ENCODE measurements around the gene GCH1. TPM values are rescaled to one million over a fixed set of nuclear protein-coding genes. Genes with fewer than 3 reads are reported as not detected.
"Not testable (repeated sequence)": the region's sequence is repeated elsewhere in the genome, so short reads cannot be mapped to it uniquely, and the experiment has no call there.

GCH1 gene
- total RNA-seq, 4 donors from 2014 or later: 9.3 to 19.8 (median 15.5) TPM

DNA sequence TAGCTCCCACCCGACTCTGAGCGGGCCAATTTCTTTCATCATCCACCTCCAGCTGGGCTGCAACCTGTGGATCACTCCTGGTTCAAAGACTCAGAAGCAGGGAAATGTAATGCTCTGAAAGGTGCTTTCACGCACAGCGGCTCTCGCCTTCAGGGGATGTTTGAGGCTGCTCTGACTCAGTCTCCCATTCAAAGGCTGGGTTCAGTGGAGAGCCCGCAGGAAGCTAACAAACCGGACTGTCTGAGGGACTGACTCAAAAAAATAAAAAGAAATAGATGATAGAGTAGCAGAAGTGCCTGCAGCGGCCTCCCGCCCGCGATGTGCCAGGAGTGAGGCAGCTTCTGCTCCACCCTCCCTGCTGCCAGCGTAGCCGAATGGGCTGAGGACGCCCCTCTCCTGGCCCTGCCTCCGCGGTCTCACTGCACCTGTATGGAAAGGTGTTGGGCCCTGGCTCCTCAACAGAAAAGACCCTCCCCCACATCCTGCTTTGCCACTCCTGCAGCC lies 98.0 kb downstream of the GCH1 start:
- intact Hi-C loops (cut with DNase I): no loop called here
- Histone ChIP-seq H3K9me3 (no peaks in the 10 kb centered on the region), H3K27me3 (peaks cover 0 to 51% (median 2%) of the 10 kb centered on the region in 4 donors), H3K36me3 (no peaks in the 10 kb centered on the region), H3K27ac (no peak overlapping the region), H3K4me1 (peaks cover 0 to 21% (median 7%) of the 10 kb centered on the region in 3 donors), H3K4me3 (no peak overlapping the region)
- WGBS, 2 donors: 36 to 48% methylated on average over 14 of the region's 16 CpGs
- DNase-seq: no peak
- TF ChIP-seq CTCF (IDR thresholded peaks at IDR 0.05) (no peak), POLR2A (IDR thresholded peaks at IDR 0.05) (no peak)

DNA sequence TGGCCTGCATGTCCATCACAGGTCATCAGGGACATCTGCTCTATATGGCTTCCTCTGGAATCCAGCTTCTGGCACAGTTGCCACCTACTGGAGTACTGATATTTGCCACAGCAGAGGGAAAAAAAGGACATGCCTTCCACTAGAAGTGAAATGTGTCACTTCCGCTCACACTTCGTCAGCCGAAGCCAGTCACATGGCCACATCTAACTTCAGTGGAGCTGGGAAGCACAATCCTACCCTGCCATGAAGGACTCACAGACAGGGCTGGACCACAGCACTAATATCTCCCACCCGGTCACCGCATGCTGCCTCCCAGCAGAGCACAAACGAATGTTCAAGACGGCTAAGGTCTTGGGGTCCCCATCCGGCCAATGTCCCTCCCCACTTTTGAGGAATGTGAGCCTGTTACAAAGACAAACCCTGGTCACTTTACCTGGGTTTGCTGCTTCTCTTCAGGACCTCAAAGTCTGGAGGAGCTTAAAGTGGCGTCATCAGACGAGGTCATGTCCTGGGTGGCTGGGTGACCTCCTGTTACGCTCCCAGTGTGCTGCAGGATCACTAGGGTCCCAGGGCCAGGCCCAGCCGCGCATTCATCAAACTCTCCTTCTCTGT lies 98.6 kb downstream of the GCH1 start:
- H3K27me3 ChIP-seq: peaks cover 0 to 51% (median 2%) of the 10 kb centered on the region in 4 donors
- H3K4me1 ChIP-seq: peaks cover 0 to 21% (median 7%) of the 10 kb centered on the region in 3 donors
- H3K36me3 ChIP-seq: no peaks in the 10 kb centered on the region
- 84 to 94% methylated on average over 5 of the region's 13 CpGs for WGBS, 2 donors
- no peak for TF ChIP-seq CTCF (IDR thresholded peaks at IDR 0.05)
- TF ChIP-seq POLR2A (IDR thresholded peaks at IDR 0.05): no peak
- no peak overlapping the region for H3K4me3 ChIP-seq
- intact Hi-C loops (cut with DNase I): no loop called here
- DNase-seq: no peak
- no peak overlapping the region for H3K27ac ChIP-seq
- no peaks in the 10 kb centered on the region for H3K9me3 ChIP-seq

DNA sequence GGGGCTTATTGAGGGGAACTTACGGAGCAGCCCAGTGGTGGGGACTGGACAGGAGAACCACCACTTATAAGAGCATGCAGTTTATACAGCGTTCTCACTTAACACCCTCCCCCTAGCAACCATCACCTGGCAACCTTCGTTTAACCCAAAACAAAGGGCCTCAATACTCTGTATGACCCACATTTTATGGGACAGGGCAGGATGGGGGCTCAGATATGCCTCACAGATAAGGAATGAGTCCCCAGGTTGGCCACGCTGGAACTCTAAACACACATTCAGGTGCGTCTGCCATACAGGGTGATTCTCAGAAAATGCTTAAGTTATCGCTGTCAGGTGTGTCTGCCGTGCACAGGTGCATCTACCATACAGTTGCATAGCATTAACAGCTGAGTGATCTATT lies 99.2 kb downstream of the GCH1 start:
- WGBS, 2 donors: 60 to 79% methylated on average over 4 to 7 of the region's 7 CpGs
- peaks cover 0 to 21% (median 7%) of the 10 kb centered on the region in 3 donors for H3K4me1 ChIP-seq
- TF ChIP-seq CTCF (IDR thresholded peaks at IDR 0.05) (no peak), POLR2A (IDR thresholded peaks at IDR 0.05) (no peak)
- intact Hi-C loops (cut with DNase I): no loop called here
- no peak for DNase-seq
- H3K27me3 ChIP-seq: peaks cover 0 to 51% (median 2%) of the 10 kb centered on the region in 4 donors
- H3K36me3 ChIP-seq: no peaks in the 10 kb centered on the region
- no peaks in the 10 kb centered on the region for H3K9me3 ChIP-seq
- no peak overlapping the region for H3K27ac ChIP-seq
- no peak overlapping the region for H3K4me3 ChIP-seq

DNA sequence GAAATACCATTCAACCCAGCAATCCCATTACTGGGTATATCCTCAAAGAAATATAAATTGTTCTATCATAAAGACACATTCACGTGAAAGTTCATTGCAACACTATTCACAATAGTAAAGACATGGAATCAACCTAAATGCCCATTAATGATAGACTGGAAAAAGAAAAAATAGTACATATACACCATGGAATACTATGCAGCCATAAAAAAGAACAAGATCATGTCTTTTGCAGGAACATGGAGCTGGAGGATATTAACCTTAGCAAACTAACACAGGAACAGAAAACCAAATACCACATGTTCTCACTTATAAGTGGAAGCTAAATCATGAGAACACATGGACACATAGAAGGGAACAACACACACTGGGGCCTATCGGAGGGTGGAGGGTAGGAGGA lies 101.1 kb downstream of the GCH1 start:
- DNase-seq; intact Hi-C loops (cut with DNase I); H3K27ac ChIP-seq; H3K4me3 ChIP-seq; H3K9me3 ChIP-seq; H3K36me3 ChIP-seq: not testable (repeated sequence)
- H3K4me1 ChIP-seq: peaks cover 0 to 21% (median 7%) of the 10 kb centered on the region in 3 donors
- 84 to 93% methylated on average over 2 of the region's 2 CpGs for WGBS, 2 donors
- peaks cover 0 to 40% (median 2%) of the 10 kb centered on the region in 4 donors for H3K27me3 ChIP-seq

DNA sequence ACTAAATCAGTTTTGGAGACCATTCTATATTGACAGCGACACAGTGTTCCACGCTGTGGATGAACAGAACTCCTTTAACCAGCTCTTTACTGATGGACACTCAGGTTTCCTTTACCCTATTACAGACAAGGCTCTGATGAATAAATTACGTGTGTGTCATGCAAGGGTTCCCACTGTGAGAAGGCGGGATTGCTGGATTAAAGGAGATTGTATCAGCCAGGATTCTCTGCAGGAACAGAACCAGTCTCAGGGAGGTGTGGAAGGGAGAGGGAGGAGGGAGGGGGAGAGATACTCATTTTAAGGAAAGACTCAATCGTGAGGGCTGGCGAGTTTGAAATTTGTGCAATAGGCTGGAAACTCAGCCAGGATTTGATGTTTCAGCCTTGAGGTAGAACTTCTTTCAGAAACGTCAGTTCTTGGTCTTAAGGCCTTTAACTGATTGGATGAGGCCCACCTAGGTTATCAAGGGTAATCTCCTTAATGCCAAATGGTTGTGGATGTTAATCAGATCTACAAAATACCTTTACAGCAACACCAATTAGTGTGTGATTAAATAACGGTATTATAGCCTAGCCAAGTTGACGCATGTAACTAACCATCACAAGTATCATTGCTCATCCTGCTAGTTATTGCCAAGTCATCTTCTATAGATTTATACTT lies 104.0 kb downstream of the GCH1 start:
- no peak for TF ChIP-seq CTCF (IDR thresholded peaks at IDR 0.05)
- no peak for TF ChIP-seq POLR2A (IDR thresholded peaks at IDR 0.05)
- H3K27ac ChIP-seq: no peak overlapping the region
- H3K36me3 ChIP-seq: no peaks in the 10 kb centered on the region
- H3K4me1 ChIP-seq: no peaks in the 10 kb centered on the region
- H3K4me3 ChIP-seq: no peak overlapping the region
- peaks cover 0 to 9% (median 0%) of the 10 kb centered on the region in 3 donors for H3K9me3 ChIP-seq
- DNase-seq: no peak
- 71% methylated on average over 9 of the region's 9 CpGs for WGBS, 2 donors
- intact Hi-C loops (cut with DNase I): no loop called here
- peaks cover 0 to 21% (median 2%) of the 10 kb centered on the region in 4 donors for H3K27me3 ChIP-seq
